Fibroblast of skin of back (primary cell): ENCODE data around the gene SVOP.

ENCODE experiments used
- DNase-seq: peaks from one replicate; pipeline ENCODE4 v3.0.0-alpha.2; 2013

Gene SVOP

GRCh38 chr12:108973629-108974152 lies 47.2 kb downstream of the SVOP start:
- no peak for DNase-seq

- no peak for DNase-seq
Measured at GRCh38 chr12:108972358-108972757, 48.5 kb downstream of the SVOP start.

DNA sequence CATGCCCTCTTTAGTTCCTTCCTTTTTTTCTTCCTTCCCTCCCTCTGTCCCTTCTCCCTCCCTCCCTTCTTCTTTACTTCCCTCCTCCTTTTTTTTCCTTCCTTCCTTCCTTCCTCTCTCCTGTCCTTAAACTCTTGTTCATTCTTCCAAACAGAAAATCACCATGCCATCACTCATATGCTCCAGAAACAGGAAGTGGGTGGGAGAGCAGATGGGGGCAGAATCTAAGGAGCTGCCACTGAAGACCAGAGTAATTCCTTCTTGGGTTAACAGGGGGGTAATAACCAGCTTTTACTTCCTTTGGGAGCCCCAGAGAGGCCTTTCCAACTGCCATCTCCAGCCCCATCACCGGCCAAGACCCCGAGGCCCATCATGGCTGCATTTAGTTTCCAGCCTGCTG lies 51.2 kb downstream of the SVOP start:
- DNase-seq: no peak

GRCh38 chr12:108967869-108968540 lies 52.9 kb downstream of the SVOP start:
- no peak for DNase-seq

DNA sequence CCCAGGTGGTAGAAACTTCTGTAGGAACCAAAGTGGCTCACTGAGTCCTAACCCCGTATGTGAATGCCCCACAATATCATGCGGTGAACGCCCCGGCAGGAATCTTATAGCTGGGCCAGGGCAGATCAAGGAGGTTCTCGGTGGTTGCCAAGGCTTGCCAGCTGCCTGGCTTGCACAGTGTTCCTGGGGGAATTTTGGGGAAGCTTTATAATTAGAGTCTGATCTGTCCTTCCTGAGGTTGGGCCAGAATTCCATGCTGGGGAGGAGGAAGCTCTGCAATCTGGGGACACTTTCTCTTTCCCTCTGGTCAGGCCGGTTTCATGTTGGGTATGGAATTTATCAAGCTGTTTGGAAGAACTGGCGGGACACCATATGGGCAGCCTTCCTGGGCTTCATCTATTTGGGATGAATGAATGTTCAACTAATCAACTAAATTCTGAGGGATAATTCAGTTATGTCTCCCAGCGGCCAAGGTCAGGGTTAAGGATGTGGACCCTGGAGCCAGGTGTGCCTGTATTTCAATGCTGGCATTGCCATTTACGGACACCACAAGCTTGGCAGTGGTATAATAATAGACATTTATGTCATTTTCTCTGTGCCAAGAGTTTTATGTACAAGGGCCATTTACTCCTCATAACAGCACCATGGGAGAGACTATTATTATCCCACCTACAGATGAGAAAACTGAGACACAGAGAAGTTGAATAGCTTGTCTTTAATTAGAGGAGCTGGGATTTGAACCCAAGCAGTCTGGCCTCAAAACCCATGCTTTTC lies 54.3 kb downstream of the SVOP start:
- DNase-seq: no peak

GRCh38 chr12:108965886-108966285 lies 55.0 kb downstream of the SVOP start:
- no peak for DNase-seq

DNA sequence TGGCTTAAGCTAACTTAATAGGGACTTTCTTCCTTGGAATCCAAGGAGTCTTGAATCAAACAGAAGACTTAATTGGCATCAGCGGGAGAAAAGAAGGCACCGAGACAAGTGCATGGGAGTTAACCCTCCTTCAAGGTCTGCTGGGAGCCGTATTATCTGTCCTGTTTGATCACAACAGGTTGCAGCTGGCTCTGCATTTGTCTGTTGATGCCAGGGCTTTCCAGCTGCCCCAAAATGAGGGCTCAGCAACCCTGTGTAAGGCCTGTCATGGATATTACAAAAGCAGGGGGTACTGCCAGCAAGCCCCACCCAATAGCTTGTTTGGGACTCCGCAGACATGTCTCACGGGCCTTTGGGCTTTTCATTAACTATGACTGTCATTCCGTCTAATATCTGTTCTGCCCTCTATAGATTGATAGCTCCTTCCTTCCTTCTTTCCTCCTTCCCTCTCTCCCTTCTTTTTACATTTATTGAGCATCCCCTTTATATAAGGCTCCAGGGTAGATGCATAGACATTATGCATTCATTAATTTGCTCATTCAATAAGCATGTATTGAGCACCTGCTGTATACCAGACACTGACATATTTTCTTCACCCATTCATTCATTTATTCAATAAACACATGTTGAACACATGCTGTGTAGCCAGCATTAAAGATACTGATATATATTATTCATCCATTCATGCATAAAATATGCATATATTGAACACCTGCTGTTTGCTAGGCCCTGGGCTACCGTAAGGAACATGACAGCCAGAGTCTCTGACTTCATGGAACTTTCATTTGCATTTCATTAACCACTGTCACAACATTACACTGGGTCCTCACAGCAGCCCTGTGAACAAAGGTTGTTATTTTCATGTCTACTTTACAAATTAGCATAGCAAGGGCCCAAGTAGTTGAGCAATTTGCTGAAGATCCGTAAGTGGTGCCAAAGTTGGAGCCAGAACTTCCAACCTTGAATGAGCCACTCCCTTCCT lies 56.2 kb downstream of the SVOP start:
- no peak for DNase-seq

DNA sequence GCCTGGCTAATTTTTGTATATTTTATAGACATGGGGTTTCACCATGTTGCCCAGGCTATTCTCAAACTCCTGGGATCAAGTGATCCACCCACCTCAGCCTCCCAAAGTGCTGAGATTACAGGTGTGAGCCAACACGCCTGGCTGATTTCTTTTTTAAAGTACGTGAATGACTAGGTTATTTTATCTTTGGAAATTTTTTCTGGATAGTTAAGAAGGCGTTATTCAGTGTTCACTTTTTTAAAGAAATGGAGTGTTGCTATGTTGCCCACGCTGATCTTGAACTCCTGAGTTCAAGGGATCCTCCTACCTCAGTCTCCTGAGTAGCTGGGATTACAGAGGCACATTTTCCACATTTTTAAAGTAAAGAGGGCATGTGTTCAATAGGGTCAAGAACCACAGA lies 58.6 kb downstream of the SVOP start:
- no peak for DNase-seq

DNA sequence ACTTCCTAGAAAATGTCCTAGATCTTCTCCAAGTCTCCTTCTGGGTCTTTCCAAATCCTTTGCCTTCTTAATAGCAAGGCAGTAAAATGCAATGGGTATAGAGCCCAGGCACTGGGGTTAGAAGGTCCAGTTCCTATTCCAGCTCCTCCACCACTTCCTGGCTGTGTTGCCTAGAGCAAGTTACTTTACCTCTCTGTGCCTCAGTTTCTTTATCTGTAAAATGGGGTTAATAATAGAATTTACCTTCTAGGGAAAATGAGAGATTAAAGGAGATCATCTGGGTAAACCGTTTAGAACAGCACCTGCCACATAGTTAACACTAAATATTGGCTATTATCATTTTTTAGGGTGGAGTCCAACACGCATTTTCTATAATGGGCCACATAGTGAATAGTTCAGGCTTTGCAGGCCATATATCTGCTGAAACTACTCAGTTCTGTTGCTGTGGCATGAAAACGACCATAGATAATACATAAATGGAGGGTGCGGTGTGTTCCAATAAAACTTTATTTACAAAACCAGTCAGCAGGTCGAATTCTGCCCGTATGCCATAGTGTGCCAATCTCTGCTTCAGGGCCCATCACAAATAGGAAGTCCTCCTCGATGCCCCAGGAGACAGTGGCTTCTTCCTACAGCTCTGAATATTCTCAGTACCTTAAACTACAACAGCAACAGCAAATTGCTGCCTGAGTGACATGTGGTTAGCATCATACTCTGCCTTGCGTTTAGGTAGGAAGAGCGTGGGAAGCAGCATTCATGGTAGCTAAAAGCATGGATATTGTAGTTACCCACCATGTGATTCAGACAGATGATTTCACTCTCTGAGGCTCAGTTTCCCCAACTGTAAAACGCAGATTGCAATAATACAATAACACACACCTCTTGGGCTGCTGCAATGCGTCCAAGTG lies 60.9 kb downstream of the SVOP start:
- no peak for DNase-seq

DNA sequence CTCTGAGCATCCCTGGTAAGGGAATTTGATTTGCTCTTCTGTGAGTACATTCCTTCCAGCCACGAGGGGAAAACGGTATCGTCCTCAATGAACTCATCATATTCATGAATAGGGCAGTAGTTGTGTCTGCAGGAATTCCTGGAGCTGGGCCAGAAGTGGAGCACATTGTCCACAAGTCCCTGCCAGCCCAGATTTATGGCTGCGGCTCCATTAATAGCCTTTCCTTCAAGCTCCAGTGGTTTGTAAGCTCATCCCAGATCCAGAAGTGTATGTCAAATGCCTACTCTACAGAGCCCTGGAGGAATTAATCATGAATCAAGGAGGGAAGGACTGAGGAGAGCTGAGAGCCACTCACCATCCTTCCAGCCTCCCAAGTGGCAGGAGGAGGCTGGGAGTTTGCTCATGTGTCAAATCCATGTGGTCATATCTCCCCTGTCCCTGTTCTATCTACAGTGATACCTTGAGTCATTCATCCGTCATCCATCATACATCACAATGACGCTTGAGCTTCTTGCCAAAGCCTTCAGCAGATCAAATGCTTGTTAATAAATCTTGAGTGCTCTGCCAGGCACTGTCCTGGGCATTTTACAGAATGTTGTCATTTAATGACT lies 65.5 kb downstream of the SVOP start:
- peak; percentile 27 for DNase-seq

DNA sequence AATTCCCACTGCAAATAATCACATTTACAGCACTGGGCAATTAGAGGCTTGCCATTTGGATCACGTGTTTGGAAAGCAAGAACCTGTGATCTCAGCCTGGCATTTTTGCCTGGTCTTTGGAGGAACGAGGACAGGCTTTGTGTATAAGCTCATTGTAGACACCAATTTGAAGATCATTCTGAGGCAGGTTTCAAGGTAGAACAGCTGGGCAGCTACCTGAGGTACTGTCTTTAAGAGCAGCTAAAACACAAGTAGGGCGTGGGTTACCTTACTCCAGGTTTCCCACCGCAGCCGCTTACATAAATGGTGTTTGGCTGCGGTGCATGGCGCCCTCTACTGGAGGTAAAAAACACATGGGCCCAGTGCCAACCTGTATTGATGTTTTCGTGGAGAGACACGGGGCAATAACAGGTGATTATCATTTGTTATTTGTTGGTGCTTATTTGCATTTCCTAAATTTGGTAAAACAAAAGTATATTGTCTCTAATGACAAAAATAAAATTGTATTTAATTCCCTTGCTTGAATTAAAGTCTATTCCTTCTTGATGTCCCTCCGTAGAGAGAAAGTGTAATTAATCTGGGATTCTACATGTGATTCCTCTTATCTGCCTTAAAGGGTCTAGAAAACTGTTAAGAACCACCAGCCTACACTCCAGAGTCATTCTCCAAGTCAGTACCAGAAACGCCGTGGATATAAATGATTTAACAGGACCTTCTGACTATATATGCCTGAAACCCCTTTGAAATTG lies 69.7 kb downstream of the SVOP start:
- DNase-seq: peak; percentile 50

- DNase-seq: no peak
Measured at GRCh38 chr12:108949976-108950375, 70.9 kb downstream of the SVOP start.

GRCh38 chr12:108948367-108948766 lies 72.5 kb downstream of the SVOP start:
- no peak for DNase-seq

DNA sequence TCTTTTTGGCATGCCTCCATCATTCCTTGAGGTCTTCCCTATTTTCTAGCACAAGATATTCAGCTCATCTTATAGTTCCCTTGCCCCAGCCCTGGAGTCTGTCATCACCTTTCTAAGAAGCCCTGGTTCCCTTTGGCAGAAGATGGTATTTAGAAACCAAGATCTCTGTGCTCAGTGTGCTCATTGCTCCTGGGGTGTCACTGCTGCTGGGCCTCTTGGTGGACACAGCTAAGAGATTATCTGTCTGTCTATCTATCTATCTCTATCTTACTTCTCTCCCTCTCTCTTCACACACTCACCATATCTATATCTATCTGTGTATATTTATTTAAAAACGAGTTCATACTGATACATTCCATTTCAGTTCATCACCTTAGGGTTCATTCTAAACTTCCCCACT lies 73.8 kb downstream of the SVOP start:
- no peak for DNase-seq

- no peak for DNase-seq
Measured at GRCh38 chr12:108940138-108940537, 80.7 kb downstream of the SVOP start.

GRCh38 chr12:108939594-108939993 lies 81.3 kb downstream of the SVOP start:
- DNase-seq: peak; percentile 32

DNA sequence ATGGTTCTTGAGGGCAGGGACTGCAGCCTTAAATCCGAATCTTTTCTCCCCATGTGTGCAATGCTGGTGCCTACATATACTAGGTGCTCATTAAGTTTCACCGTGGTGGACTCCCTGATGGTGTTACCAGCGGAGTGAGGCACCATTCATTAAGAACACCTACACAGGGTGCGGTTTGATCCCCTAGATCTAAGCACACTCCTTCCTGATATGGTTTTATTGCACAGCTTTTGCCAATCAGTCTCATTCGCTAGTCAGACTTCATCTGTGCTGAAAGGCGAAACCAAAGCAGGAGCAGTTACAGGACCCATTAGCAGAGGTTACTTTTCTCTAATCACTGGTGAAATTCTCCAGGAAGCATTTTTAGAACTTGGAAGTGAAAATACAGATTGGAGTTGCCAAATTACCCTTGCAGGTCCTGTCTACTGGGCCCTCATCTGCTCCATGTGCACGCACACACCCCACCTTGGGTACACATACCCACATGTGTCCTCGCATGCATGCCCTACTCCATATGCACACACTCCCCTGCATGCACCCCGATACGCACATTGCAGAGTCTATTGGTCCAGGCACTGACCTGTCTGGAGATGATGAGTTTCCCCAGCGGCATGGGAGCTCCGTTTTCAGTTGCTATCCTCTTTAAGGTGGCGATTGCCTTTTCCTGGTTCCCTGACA lies 82.5 kb downstream of the SVOP start:
- no peak for DNase-seq

GRCh38 chr12:108935159-108935763 lies 85.6 kb downstream of the SVOP start:
- DNase-seq: no peak

DNA sequence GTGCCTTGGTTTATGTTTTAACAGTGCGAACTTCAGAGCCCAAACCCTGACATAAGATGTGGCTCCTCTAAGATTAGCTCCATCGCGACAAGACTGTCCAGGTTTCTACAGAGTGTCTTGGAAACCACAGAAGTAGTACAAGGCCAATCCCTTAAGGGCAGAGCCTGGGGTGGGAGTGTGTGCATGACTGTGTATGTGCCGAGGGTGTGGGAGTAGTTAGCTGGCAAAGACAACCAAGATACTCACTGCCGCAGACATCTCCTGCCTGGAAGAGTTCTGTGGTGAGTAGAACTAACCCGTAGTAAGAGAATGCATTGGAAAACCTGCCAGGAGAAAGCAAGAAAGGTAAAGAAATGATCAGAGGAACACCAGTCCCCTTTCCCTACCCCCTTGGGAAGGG lies 86.9 kb downstream of the SVOP start:
- no peak for DNase-seq

GRCh38 chr12:108930756-108931155 lies 90.1 kb downstream of the SVOP start:
- DNase-seq: no peak
